Measurements from ENCODE around the gene F2RL2.

- TF ChIP-seq, protein P1, sequence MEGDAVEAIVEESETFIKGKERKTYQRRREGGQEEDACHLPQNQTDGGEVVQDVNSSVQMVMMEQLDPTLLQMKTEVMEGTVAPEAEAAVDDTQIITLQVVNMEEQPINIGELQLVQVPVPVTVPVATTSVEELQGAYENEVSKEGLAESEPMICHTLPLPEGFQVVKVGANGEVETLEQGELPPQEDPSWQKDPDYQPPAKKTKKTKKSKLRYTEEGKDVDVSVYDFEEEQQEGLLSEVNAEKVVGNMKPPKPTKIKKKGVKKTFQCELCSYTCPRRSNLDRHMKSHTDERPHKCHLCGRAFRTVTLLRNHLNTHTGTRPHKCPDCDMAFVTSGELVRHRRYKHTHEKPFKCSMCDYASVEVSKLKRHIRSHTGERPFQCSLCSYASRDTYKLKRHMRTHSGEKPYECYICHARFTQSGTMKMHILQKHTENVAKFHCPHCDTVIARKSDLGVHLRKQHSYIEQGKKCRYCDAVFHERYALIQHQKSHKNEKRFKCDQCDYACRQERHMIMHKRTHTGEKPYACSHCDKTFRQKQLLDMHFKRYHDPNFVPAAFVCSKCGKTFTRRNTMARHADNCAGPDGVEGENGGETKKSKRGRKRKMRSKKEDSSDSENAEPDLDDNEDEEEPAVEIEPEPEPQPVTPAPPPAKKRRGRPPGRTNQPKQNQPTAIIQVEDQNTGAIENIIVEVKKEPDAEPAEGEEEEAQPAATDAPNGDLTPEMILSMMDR (IDR thresholded peaks at IDR 0.05 in 2 of 3, conservative IDR thresholded peaks at IDR 0.05 in 1 of 3; ENCODE audit: control insufficient read depth in 2 of 3, extremely low read depth in 1 of 3, insufficient read depth in 1 of 3, low read depth in 3 of 3, low read length in 3 of 3), result no peak
- TF ChIP-seq EZH2 (IDR thresholded peaks at IDR 0.05; ENCODE audit: borderline replicate concordance, control insufficient read depth, low read depth, low read length) (no peak), MAX (IDR thresholded peaks at IDR 0.05; ENCODE audit: low read depth, low read length) (no peak)
These were observed 39.3 kb upstream of the F2RL2 start for GRCh38 chr5:76662521-76662920.
